HepG2 (cell line): Measurements from ENCODE around the gene ZNF367. TPM values are rescaled to one million over a fixed set of nuclear protein-coding genes. Genes with fewer than 3 reads are reported as not detected.

Experiments
- HOXA3 ChIP-seq: sonication (generic); formaldehyde crosslinking; IDR thresholded peaks from 2 replicates; pipeline ENCODE4 v1.5.0; 2020; ENCODE audit warnings: missing genetic modification reagents
- HOXA9 ChIP-seq: sonication (generic); formaldehyde crosslinking; IDR thresholded peaks from 2 replicates; pipeline ENCODE4 v1.8.1; 2022; ENCODE audit warnings: missing genetic modification reagents, mild to moderate bottlenecking, moderate library complexity, borderline replicate concordance
- MIER2 ChIP-seq: IDR thresholded peaks from 2 replicates; pipeline ENCODE4 v1.6.1; 2016; ENCODE audit warnings: missing biosample characterization, missing genetic modification reagents
- SMC3 ChIP-seq: IDR thresholded peaks from 2 replicates; pipeline ENCODE4 v1.6.1; 2011; ENCODE audit warnings: low read length, improper control_type of control experiment
- ZBTB20 ChIP-seq: sonication (generic); formaldehyde crosslinking; IDR thresholded peaks from 2 replicates; pipeline ENCODE4 v1.8.1; 2023; ENCODE audit warnings: missing genetic modification reagents, low read depth, mild to moderate bottlenecking, borderline replicate concordance
- ZBTB25 ChIP-seq: IDR thresholded peaks from 2 replicates; pipeline ENCODE4 v1.6.1; 2018; ENCODE audit warnings: missing genetic modification reagents
- ZMYM2 ChIP-seq: sonication (generic); formaldehyde crosslinking; IDR thresholded peaks from 2 replicates; pipeline ENCODE4 v1.8.0; 2022; ENCODE audit warnings: mild to moderate bottlenecking, missing genetic modification reagents
- ZNF225 ChIP-seq: sonication (generic); formaldehyde crosslinking; IDR thresholded peaks from 2 replicates; pipeline ENCODE4 v1.4.0; 2020; ENCODE audit warnings: mild to moderate bottlenecking, missing genetic modification reagents
- ZNF281 ChIP-seq: sonication (generic); formaldehyde crosslinking; IDR thresholded peaks from 2 replicates; pipeline ENCODE4 v1.4.0; 2020; ENCODE audit warnings: missing genetic modification reagents, borderline replicate concordance
- ZNF558 ChIP-seq: sonication (generic); formaldehyde crosslinking; IDR thresholded peaks from 2 replicates; pipeline ENCODE4 v1.9.0; 2022; ENCODE audit warnings: mild to moderate bottlenecking, missing genetic modification reagents, borderline replicate concordance
- ZNF564 ChIP-seq: sonication (generic); formaldehyde crosslinking; IDR thresholded peaks from 2 replicates; pipeline ENCODE4 v1.8.1; 2023; ENCODE audit warnings: mild to moderate bottlenecking, missing genetic modification reagents
- ZNF614 ChIP-seq: IDR thresholded peaks from 2 replicates; pipeline ENCODE4 v1.6.1; 2018; ENCODE audit warnings: missing biosample characterization, missing genetic modification reagents, inconsistent platforms, borderline replicate concordance
- ZNF746 ChIP-seq: sonication (generic); formaldehyde crosslinking; IDR thresholded peaks from 2 replicates; pipeline ENCODE4 v1.8.0; 2022; ENCODE audit warnings: mild to moderate bottlenecking, missing genetic modification reagents
- ZNF747 ChIP-seq: sonication (generic); formaldehyde crosslinking; IDR thresholded peaks from 2 replicates; pipeline ENCODE4 v1.8.1; 2023; ENCODE audit warnings: missing genetic modification reagents, mild to moderate bottlenecking, borderline replicate concordance
- ZNF883 ChIP-seq: sonication (generic); formaldehyde crosslinking; IDR thresholded peaks from 2 replicates; pipeline ENCODE4 v1.5.1; 2020; ENCODE audit warnings: mild to moderate bottlenecking, missing genetic modification reagents; ENCODE audit errors: not compliant biosample characterization
- polyA plus RNA-seq, 8 experiments: library from polyadenylated mRNA; depleted of rRNA in 3 of 8; stranded (reverse) in 7 of 8; unstranded in 1 of 8; fragments of >200 nt; fragmentation: Illumina TruSeq in 4 of 8; extraction: Trizol in 4 of 8; gene quantifications; 2 replicates each; pipeline versions ENCODE4 v1.2.1 to v1.2.3, GENCODE V29; 2011 to 2016; ENCODE audit warnings: low read depth in 4 of 8, missing spikeins in 1 of 8, mixed read lengths in 1 of 8; ENCODE audit not compliant: insufficient read depth in 1 of 8
- total RNA-seq, 5 experiments: library from RNA; depleted of rRNA; stranded (reverse); fragments of >200 nt; fragmentation: Illumina TruSeq; extraction: Trizol; gene quantifications; 2 replicates each; pipeline ENCODE4 v1.2.3, GENCODE V29; 2016; ENCODE audit warnings: low read depth in 1 of 5
- TF ChIP-seq, protein P1 (sequence below): sonication (generic); formaldehyde crosslinking; IDR thresholded peaks from 2 replicates; pipeline ENCODE4 v1.5.0; 2020; ENCODE audit warnings: mild to moderate bottlenecking, missing genetic modification reagents
- TF ChIP-seq, protein P2 (sequence below): sonication (generic); formaldehyde crosslinking; IDR thresholded peaks from 2 replicates; pipeline ENCODE4 v1.4.0; 2020; ENCODE audit warnings: mild to moderate bottlenecking, low read depth, missing genetic modification reagents
- TF ChIP-seq, protein P3 (sequence below), 2 experiments: IDR thresholded peaks; 2 replicates each; pipeline ENCODE4 v1.6.1; 2011 to 2012; ENCODE audit warnings: low read length in 2 of 2, borderline replicate concordance in 1 of 2, low read depth in 1 of 2, mild to moderate bottlenecking in 1 of 2, moderate library complexity in 1 of 2

ZNF367 gene
- total and polyA plus RNA-seq, 2 of the 13 experiments (the other 11 are each of a cell fraction or from before 2014, with no cell fraction given) = 2.9 to 7.7 TPM

DNA sequence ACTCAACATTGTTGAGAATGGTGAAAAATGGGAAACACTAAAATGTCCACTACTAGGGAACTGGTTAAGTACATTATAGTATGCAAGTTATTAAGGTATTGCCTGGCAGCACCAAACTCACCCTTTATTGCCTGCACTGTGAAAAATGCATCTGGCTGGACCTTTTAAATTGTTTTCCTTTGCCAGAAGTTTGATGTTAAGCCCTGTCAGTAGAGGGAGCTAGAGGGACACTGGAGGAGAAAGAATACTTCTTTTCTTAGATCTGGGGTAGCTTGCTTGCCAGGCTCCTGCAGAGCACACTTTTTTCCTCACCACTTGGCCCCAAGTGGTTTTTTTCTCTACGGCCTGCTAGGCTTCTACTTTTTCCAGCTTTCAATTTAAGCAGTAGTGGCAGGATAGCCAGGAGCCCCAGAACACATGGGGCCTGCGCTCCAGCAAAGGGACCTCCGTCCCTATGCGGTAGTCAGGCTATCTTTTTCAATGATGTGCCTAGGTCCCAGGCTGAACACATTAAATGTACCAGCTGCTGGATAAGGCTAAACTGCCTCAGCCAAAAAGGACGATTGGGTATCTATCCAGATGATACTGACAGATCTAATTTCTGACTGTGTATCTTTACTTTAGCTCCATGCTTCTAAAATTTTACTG lies 23.8 kb upstream of the ZNF367 start (continued):
- TF ChIP-seq ZMYM2 (CRISPR knock-in tag) (0 out of 2 replicates have a peak, but pooled peaks have one; percentile 26), HOXA3 (CRISPR knock-in tag) (no peak), ZBTB20 (CRISPR knock-in tag) (no peak), ZNF281 (no peak), ZNF747 (CRISPR knock-in tag) (no peak), ZNF564 (CRISPR knock-in tag) (no peak), SMC3 (peak; percentile 64; the same call in 1 of the 2 replicates), ZNF883 (CRISPR knock-in tag) (no peak), ZNF746 (CRISPR knock-in tag) (no peak), ZNF614 (0 out of 2 replicates have a peak, but pooled peaks have one; percentile 20), ZNF225 (CRISPR knock-in tag) (no peak), ZBTB25 (no peak), ZNF558 (CRISPR knock-in tag) (no peak), HOXA9 (CRISPR knock-in tag) (no peak), MIER2 (CRISPR knock-in tag) (no peak)
- TF ChIP-seq, protein P1, sequence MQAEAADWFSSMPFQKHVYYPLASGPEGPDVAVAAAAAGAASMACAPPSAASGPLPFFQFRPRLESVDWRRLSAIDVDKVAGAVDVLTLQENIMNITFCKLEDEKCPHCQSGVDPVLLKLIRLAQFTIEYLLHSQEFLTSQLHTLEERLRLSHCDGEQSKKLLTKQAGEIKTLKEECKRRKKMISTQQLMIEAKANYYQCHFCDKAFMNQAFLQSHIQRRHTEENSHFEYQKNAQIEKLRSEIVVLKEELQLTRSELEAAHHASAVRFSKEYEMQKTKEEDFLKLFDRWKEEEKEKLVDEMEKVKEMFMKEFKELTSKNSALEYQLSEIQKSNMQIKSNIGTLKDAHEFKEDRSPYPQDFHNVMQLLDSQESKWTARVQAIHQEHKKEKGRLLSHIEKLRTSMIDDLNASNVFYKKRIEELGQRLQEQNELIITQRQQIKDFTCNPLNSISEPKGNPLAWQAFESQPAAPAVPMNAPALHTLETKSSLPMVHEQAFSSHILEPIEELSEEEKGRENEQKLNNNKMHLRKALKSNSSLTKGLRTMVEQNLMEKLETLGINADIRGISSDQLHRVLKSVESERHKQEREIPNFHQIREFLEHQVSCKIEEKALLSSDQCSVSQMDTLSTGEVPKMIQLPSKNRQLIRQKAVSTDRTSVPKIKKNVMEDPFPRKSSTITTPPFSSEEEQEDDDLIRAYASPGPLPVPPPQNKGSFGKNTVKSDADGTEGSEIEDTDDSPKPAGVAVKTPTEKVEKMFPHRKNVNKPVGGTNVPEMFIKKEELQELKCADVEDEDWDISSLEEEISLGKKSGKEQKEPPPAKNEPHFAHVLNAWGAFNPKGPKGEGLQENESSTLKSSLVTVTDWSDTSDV (CRISPR knock-in tag) = no peak
- TF ChIP-seq, protein P2, sequence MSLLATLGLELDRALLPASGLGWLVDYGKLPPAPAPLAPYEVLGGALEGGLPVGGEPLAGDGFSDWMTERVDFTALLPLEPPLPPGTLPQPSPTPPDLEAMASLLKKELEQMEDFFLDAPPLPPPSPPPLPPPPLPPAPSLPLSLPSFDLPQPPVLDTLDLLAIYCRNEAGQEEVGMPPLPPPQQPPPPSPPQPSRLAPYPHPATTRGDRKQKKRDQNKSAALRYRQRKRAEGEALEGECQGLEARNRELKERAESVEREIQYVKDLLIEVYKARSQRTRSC = no peak
- TF ChIP-seq, protein P3, sequence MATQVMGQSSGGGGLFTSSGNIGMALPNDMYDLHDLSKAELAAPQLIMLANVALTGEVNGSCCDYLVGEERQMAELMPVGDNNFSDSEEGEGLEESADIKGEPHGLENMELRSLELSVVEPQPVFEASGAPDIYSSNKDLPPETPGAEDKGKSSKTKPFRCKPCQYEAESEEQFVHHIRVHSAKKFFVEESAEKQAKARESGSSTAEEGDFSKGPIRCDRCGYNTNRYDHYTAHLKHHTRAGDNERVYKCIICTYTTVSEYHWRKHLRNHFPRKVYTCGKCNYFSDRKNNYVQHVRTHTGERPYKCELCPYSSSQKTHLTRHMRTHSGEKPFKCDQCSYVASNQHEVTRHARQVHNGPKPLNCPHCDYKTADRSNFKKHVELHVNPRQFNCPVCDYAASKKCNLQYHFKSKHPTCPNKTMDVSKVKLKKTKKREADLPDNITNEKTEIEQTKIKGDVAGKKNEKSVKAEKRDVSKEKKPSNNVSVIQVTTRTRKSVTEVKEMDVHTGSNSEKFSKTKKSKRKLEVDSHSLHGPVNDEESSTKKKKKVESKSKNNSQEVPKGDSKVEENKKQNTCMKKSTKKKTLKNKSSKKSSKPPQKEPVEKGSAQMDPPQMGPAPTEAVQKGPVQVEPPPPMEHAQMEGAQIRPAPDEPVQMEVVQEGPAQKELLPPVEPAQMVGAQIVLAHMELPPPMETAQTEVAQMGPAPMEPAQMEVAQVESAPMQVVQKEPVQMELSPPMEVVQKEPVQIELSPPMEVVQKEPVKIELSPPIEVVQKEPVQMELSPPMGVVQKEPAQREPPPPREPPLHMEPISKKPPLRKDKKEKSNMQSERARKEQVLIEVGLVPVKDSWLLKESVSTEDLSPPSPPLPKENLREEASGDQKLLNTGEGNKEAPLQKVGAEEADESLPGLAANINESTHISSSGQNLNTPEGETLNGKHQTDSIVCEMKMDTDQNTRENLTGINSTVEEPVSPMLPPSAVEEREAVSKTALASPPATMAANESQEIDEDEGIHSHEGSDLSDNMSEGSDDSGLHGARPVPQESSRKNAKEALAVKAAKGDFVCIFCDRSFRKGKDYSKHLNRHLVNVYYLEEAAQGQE (IDR thresholded peaks at IDR 0.05; ENCODE audit: borderline replicate concordance in 1 of 2, low read depth in 1 of 2, low read length in 2 of 2) = no peak
